ENCODE measurements around the gene JAK1.
A peak's percentile ranks its signal among the peaks of the same experiment; 100 is the strongest.

The JAK1 gene

GRCh38 chr1:64980745-64981600 lies 14.6 kb upstream of the JAK1 start:
- no peak for DNase-seq (ENCODE audit: low spot score)

GRCh38 chr1:64979358-64979757 lies 13.0 kb upstream of the JAK1 start:
- DNase-seq (ENCODE audit: low spot score) = no peak

- no peak for DNase-seq (ENCODE audit: low spot score)
Observed at GRCh38 chr1:64976361-64976760, 10.0 kb upstream of the JAK1 start.

- DNase-seq (ENCODE audit: low spot score) = no peak
Observed at GRCh38 chr1:64975740-64976139, 9.4 kb upstream of the JAK1 start.

GRCh38 chr1:64975127-64975526 lies 8.8 kb upstream of the JAK1 start:
- DNase-seq (ENCODE audit: low spot score) = no peak

GRCh38 chr1:64974288-64974825 lies 8.0 kb upstream of the JAK1 start:
- no peak for DNase-seq (ENCODE audit: low spot score)

- DNase-seq (ENCODE audit: low spot score) = no peak
Observed at GRCh38 chr1:64973061-64973647, 6.8 kb upstream of the JAK1 start.

GRCh38 chr1:64969305-64970046 lies 3.1 kb upstream of the JAK1 start:
- no peak for DNase-seq (ENCODE audit: low spot score)

GRCh38 chr1:64967381-64967780 lies 1.0 kb upstream of the JAK1 start:
- DNase-seq (ENCODE audit: low spot score) = peak; percentile 27

GRCh38 chr1:64965366-64966157 lies 787 bp downstream of the JAK1 start:
- peak; percentile 43 for DNase-seq (ENCODE audit: low spot score)

- no peak for DNase-seq (ENCODE audit: low spot score)
Observed at GRCh38 chr1:64963466-64963865, 2.9 kb downstream of the JAK1 start.

GRCh38 chr1:64962441-64962840 lies 3.9 kb downstream of the JAK1 start:
- DNase-seq (ENCODE audit: low spot score) = no peak

- no peak for DNase-seq (ENCODE audit: low spot score)
Observed at GRCh38 chr1:64961923-64962322, 4.4 kb downstream of the JAK1 start.

- DNase-seq (ENCODE audit: low spot score) = no peak
Observed at GRCh38 chr1:64960731-64961130, 5.6 kb downstream of the JAK1 start.

GRCh38 chr1:64959986-64960385 lies 6.4 kb downstream of the JAK1 start:
- DNase-seq (ENCODE audit: low spot score) = no peak

GRCh38 chr1:64956733-64957441 lies 9.5 kb downstream of the JAK1 start:
- DNase-seq (ENCODE audit: low spot score) = no peak

GRCh38 chr1:64956010-64956640 lies 10.2 kb downstream of the JAK1 start:
- no peak for DNase-seq (ENCODE audit: low spot score)

GRCh38 chr1:64955097-64956009 lies 11.0 kb downstream of the JAK1 start:
- no peak for DNase-seq (ENCODE audit: low spot score)

- DNase-seq (ENCODE audit: low spot score) = no peak
Observed at GRCh38 chr1:64953241-64953640, 13.1 kb downstream of the JAK1 start.
